Stimulated activated CD4-positive, alpha-beta T cell treated with anti-CD3 and anti-CD28 coated beads, Interleukin-15, amount 100 ng/mL, for 1 hour (primary cell): ENCODE data around the gene KRTAP13-2.

Source experiments
- DNase-seq, 2 donors: peaks; one replicate each; pipeline ENCODE4 v3.0.0-alpha.2; 2020; ENCODE audit warnings: low read depth in 1 of 2, low spot score in 1 of 2

KRTAP13-2 gene

DNA sequence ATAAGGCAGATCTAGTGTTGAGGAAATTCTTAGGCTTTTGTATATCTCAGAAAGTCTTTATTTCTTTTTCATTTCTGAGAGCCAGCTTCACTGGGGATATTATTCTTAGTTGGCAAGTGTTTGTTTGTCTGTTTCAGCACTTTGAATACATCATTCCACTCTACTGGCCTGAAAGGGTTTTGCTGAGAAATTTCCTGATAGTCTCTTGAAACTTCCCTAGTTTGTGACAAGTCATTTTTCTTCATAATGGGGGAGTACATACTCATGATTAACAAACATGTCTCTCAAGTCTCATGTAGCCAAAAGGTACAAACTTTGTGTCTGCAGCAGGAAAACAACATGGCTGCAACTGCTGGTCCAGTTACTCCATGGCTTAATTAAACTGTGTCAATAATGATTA is 45.7 kb downstream of the KRTAP13-2 start:
- no peak for DNase-seq
